ENCODE measurements around the gene ACTL6B. TPM values are rescaled to one million over a fixed set of nuclear protein-coding genes. Genes with fewer than 3 reads are reported as not detected.

ACTL6B gene
- total and polyA plus RNA-seq, 4 donors = not detected

GRCh38 chr7:100694098-100694745, 38.0 kb upstream of the ACTL6B start, which contains the start of gene GIGYF1:
Gene GIGYF1, minus strand, starts transcription at chr7:100694250. Its CDS starts 6,012 bp downstream, at chr7:100688238.
- no peak for TF ChIP-seq RAD21 (IDR thresholded peaks at IDR 0.05)
- peak; percentile 39 for TF ChIP-seq YY1 (IDR thresholded peaks at IDR 0.05)
- Histone ChIP-seq H3K4me1 (ENCODE audit: control insufficient read depth in 4 of 4, insufficient read depth in 4 of 4, low read length in 3 of 4) (peaks cover 7 to 31% (median 21%) of the 10 kb centered on the region in 4 donors), H3K9me3 (ENCODE audit: control insufficient read depth in 4 of 4, low read length in 3 of 4) (no peaks in the 10 kb centered on the region), H3K27ac (ENCODE audit: low read depth in 1 of 2, low read length in 2 of 2) (peak within 1 kb of the TSS; percentile 2 to 63), H3K4me3 (ENCODE audit: low read depth in 1 of 3, low read length in 3 of 3) (peak within 1 kb of the TSS; percentile 29 to 94 (median 56)), H3K27me3 (ENCODE audit: control insufficient read depth in 4 of 4, insufficient read depth in 4 of 4, low read length in 3 of 4) (no peaks in the 10 kb centered on the region), H3K9ac (ENCODE audit: low read depth in 1 of 2, low read length in 2 of 2) (peak within 1 kb of the TSS in 1 of 2 donors; percentile 1), H3K36me3 (ENCODE audit: control insufficient read depth in 4 of 4, insufficient read depth in 3 of 4, low read depth in 1 of 4, low read length in 3 of 4) (no peaks in the 10 kb centered on the region)
- WGBS = under 1% methylated on average over 88 of the region's 102 CpGs
- DNase-seq (ENCODE audit: low spot score) = peak; percentile 75

- Histone ChIP-seq H3K4me3 (ENCODE audit: low read depth in 1 of 3, low read length in 3 of 3) (peak overlapping the region; percentile 29 to 94 (median 56)), H3K27me3 (ENCODE audit: control insufficient read depth in 4 of 4, insufficient read depth in 4 of 4, low read length in 3 of 4) (no peaks in the 10 kb centered on the region), H3K27ac (ENCODE audit: low read depth in 1 of 2, low read length in 2 of 2) (peak overlapping the region; percentile 2 to 63), H3K36me3 (ENCODE audit: control insufficient read depth in 4 of 4, insufficient read depth in 3 of 4, low read depth in 1 of 4, low read length in 3 of 4) (peaks cover 0 to 3% (median 0%) of the 10 kb centered on the region in 4 donors), H3K4me1 (ENCODE audit: control insufficient read depth in 4 of 4, insufficient read depth in 4 of 4, low read length in 3 of 4) (peaks cover 7 to 32% (median 21%) of the 10 kb centered on the region in 4 donors), H3K9ac (ENCODE audit: low read depth in 1 of 2, low read length in 2 of 2) (peak overlapping the region in 1 of 2 donors; percentile 1), H3K9me3 (ENCODE audit: control insufficient read depth in 4 of 4, low read length in 3 of 4) (no peaks in the 10 kb centered on the region)
- under 1% methylated on average over 81 of the region's 81 CpGs for WGBS
- DNase-seq (ENCODE audit: low spot score) = peak; percentile 39
- TF ChIP-seq RXRA (IDR thresholded peaks at IDR 0.05) (no peak), EGR1 (IDR thresholded peaks at IDR 0.05; ENCODE audit: low read depth in 2 of 2) (no peak), YY1 (IDR thresholded peaks at IDR 0.05) (no peak)
These were observed 37.3 kb upstream of the ACTL6B start for GRCh38 chr7:100693312-100694097.

- no peaks in the 10 kb centered on the region for H3K9me3 ChIP-seq (ENCODE audit: control insufficient read depth in 4 of 4, low read length in 3 of 4)
- no peak for DNase-seq (ENCODE audit: low spot score)
- peaks cover 7 to 34% (median 21%) of the 10 kb centered on the region in 4 donors for H3K4me1 ChIP-seq (ENCODE audit: control insufficient read depth in 4 of 4, insufficient read depth in 4 of 4, low read length in 3 of 4)
- no peaks in the 10 kb centered on the region for H3K27me3 ChIP-seq (ENCODE audit: control insufficient read depth in 4 of 4, insufficient read depth in 4 of 4, low read length in 3 of 4)
- H3K4me3 ChIP-seq (ENCODE audit: low read depth in 1 of 3, low read length in 3 of 3) = peak overlapping the region in 1 of 3 donors; percentile 94
- WGBS = 70% methylated on average over 6 of the region's 6 CpGs
- H3K27ac ChIP-seq (ENCODE audit: low read depth in 1 of 2, low read length in 2 of 2) = no peak overlapping the region
- peaks cover 0 to 9% (median 1%) of the 10 kb centered on the region in 4 donors for H3K36me3 ChIP-seq (ENCODE audit: control insufficient read depth in 4 of 4, insufficient read depth in 3 of 4, low read depth in 1 of 4, low read length in 3 of 4)
- no peak overlapping the region for H3K9ac ChIP-seq (ENCODE audit: low read depth in 1 of 2, low read length in 2 of 2)
- TF ChIP-seq HNF4A (conservative IDR thresholded peaks at IDR 0.05) (no peak), HNF4G (IDR thresholded peaks at IDR 0.05) (no peak), ZBTB33 (IDR thresholded peaks at IDR 0.05) (no peak), JUND (IDR thresholded peaks at IDR 0.05) (no peak), CTCF (IDR thresholded peaks at IDR 0.05; ENCODE audit: low read depth, low read length, missing input control) (no peak), SP1 (IDR thresholded peaks at IDR 0.05) (no peak), FOXA2 (IDR thresholded peaks at IDR 0.05) (no peak), REST (IDR thresholded peaks at IDR 0.05) (no peak), EGR1 (IDR thresholded peaks at IDR 0.05; ENCODE audit: low read depth in 2 of 2) (no peak), MAX (IDR thresholded peaks at IDR 0.05) (no peak), YY1 (IDR thresholded peaks at IDR 0.05) (no peak), FOXA1 (IDR thresholded peaks at IDR 0.05) (no peak), ATF3 (IDR thresholded peaks at IDR 0.05) (no peak), NR2F2 (IDR thresholded peaks at IDR 0.05) (no peak), TAF1 (conservative IDR thresholded peaks at IDR 0.05) (no peak), RXRA (IDR thresholded peaks at IDR 0.05) (no peak), RAD21 (IDR thresholded peaks at IDR 0.05) (no peak)
These were observed 36.3 kb upstream of the ACTL6B start for GRCh38 chr7:100692578-100692961.

Data from liver (tissue), 9 donors.